ENCODE measurements around the gene KRTAP1-4.

The KRTAP1-4 gene

GRCh38 chr17:41063449-41063848 is 33.5 kb upstream of the KRTAP1-4 start:
- TF ChIP-seq SALL2 (tag by site-specific recombination; IDR thresholded peaks at IDR 0.05; ENCODE audit: borderline replicate concordance) (no peak), ZNF426 (tag by site-specific recombination; IDR thresholded peaks at IDR 0.05) (no peak), ZNF324 (tag by site-specific recombination; IDR thresholded peaks at IDR 0.05) (no peak), ZNF391 (tag by site-specific recombination; IDR thresholded peaks at IDR 0.05; ENCODE audit: borderline replicate concordance, low read depth) (no peak), PRDM10 (tag by site-specific recombination; IDR thresholded peaks at IDR 0.05) (no peak), ZBTB17 (tag by site-specific recombination; IDR thresholded peaks at IDR 0.05) (no peak), KLF16 (tag by site-specific recombination; IDR thresholded peaks at IDR 0.05) (no peak), ZNF548 (tag by site-specific recombination; IDR thresholded peaks at IDR 0.05) (no peak), ZNF561 (tag by site-specific recombination; IDR thresholded peaks at IDR 0.05; ENCODE audit: borderline replicate concordance) (no peak), ZNF626 (tag by site-specific recombination; IDR thresholded peaks at IDR 0.05) (no peak), ZFP69B (tag by site-specific recombination; IDR thresholded peaks at IDR 0.05) (no peak), KLF10 (tag by site-specific recombination; IDR thresholded peaks at IDR 0.05) (no peak)
- Histone ChIP-seq H3K27ac (ENCODE audit: extremely low read depth, low read depth, low read length) (no peak overlapping the region), H3K36me3 (ENCODE audit: control insufficient read depth in 2 of 2, insufficient read depth in 1 of 2, low read length in 2 of 2) (no peaks in the 10 kb centered on the region), H3K4me1 (ENCODE audit: control insufficient read depth, insufficient read depth, low read length) (no peaks in the 10 kb centered on the region), H3K4me3 (ENCODE audit: low read depth, low read length) (no peak overlapping the region), H3K9me3 (ENCODE audit: control insufficient read depth, insufficient read depth, low read depth, low read length) (no peaks in the 10 kb centered on the region)
- POLR2A ChIA-PET: no interaction called here
- CTCF ChIA-PET: interaction anchor here (0.6 to 1.5 kb wide), 2 partner anchors 602 to 1429 kb away, joined by 3 to 4 read pairs; no protein-coding TSS in a partner anchor

GRCh38 chr17:41061964-41062363 is 32.0 kb upstream of the KRTAP1-4 start:
- Histone ChIP-seq H3K9me3 (ENCODE audit: control insufficient read depth, insufficient read depth, low read depth, low read length) (no peaks in the 10 kb centered on the region), H3K36me3 (ENCODE audit: control insufficient read depth in 2 of 2, insufficient read depth in 1 of 2, low read length in 2 of 2) (no peaks in the 10 kb centered on the region), H3K27ac (ENCODE audit: extremely low read depth, low read depth, low read length) (no peak overlapping the region), H3K4me3 (ENCODE audit: low read depth, low read length) (no peak overlapping the region), H3K4me1 (ENCODE audit: control insufficient read depth, insufficient read depth, low read length) (no peaks in the 10 kb centered on the region)
- TF ChIP-seq ZNF548 (tag by site-specific recombination; IDR thresholded peaks at IDR 0.05) (no peak), MEIS1 (CRISPR knock-in tag; IDR thresholded peaks at IDR 0.05; ENCODE audit: borderline replicate concordance) (no peak), ZNF2 (tag by site-specific recombination; IDR thresholded peaks at IDR 0.05) (no peak), KLF16 (tag by site-specific recombination; IDR thresholded peaks at IDR 0.05) (no peak), KLF9 (tag by site-specific recombination; IDR thresholded peaks at IDR 0.05; ENCODE audit: low read depth) (no peak), ZNF48 (tag by site-specific recombination; IDR thresholded peaks at IDR 0.05) (no peak), ZFP41 (tag by site-specific recombination; IDR thresholded peaks at IDR 0.05; ENCODE audit: borderline replicate concordance) (no peak), SETDB1 (IDR thresholded peaks at IDR 0.05; ENCODE audit: insufficient read length, low read length) (no peak), ZNF747 (tag by site-specific recombination; IDR thresholded peaks at IDR 0.05) (no peak), ZNF214 (tag by site-specific recombination; IDR thresholded peaks at IDR 0.05; ENCODE audit: borderline replicate concordance) (no peak)
- TF ChIP-seq, protein P1, sequence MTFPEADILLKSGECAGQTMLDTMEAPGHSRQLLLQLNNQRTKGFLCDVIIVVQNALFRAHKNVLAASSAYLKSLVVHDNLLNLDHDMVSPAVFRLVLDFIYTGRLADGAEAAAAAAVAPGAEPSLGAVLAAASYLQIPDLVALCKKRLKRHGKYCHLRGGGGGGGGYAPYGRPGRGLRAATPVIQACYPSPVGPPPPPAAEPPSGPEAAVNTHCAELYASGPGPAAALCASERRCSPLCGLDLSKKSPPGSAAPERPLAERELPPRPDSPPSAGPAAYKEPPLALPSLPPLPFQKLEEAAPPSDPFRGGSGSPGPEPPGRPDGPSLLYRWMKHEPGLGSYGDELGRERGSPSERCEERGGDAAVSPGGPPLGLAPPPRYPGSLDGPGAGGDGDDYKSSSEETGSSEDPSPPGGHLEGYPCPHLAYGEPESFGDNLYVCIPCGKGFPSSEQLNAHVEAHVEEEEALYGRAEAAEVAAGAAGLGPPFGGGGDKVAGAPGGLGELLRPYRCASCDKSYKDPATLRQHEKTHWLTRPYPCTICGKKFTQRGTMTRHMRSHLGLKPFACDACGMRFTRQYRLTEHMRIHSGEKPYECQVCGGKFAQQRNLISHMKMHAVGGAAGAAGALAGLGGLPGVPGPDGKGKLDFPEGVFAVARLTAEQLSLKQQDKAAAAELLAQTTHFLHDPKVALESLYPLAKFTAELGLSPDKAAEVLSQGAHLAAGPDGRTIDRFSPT (tag by site-specific recombination; IDR thresholded peaks at IDR 0.05): no peak
- ChIA-PET POLR2A (no interaction called here), CTCF (no interaction called here)

Data from HEK293 (cell line).